HL-60/S4 (cell line): Measurements from ENCODE around the gene PLEKHA7.

Source experiments
- in situ Hi-C: fragments of 300-500 bp; cut with MboI; formaldehyde crosslinking; loops from 2 replicates; pipeline ENCODE4 v1.14.3; 2022; ENCODE audit warnings: low sequenced_read_pairs

The PLEKHA7 gene

DNA sequence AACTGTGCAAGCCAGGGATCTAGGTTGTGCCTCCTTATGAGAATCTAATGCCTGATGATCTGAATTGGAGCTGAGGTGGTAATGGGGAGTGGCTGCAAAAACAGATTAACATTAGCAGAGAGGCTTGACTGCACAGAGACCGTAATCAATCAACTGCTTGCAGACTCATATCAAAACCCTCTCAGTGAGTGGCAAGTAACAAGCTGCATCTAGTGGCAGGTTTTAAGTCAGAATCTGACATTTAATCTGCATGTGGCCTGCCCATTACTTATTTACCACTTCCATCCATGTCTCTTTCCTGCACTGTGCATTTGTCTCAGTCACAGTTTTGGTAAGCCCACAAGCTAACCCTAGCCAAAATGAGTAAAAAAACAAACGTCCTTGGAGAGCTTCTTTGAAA lies 264.5 kb downstream of the PLEKHA7 start:
- in situ Hi-C loops, result no loop called here

- in situ Hi-C loops, result no loop called here
Measured at GRCh38 chr11:16749092-16749491, 265.1 kb downstream of the PLEKHA7 start.

DNA sequence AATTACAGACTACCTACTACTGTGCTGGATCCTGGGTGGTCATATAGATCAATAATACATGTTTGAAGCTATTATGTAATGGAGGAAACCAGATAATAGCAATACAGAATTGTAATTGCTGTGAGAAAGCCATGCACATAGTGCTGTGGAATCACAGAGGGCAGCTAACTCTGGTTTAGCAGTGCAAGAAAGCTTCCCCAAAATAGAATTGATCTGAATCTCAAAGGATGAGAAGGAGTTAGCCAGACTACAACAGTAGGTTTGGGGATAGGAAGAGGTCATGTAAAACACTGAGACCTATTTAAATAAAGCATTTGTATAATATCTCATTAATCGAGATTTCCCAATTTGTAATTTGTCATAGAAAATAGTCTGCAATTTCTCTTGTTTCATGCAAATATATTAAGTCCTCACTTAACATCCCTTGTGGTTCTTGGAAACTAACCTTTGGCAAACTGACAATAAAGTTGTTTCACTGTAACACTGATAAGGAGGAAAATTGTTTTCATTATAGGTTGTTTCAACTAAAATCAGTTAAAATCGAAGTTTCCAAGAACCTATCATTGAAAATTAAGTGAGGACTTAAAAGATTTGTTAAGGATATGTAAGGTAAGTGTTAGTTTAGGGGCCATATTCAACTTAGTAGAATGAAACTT lies 268.1 kb downstream of the PLEKHA7 start:
- in situ Hi-C loops, result no loop called here

- in situ Hi-C loops, result no loop called here
Measured at GRCh38 chr11:16744128-16744725, 270.0 kb downstream of the PLEKHA7 start.

GRCh38 chr11:16743478-16743877 lies 270.7 kb downstream of the PLEKHA7 start:
- in situ Hi-C loops, result no loop called here

DNA sequence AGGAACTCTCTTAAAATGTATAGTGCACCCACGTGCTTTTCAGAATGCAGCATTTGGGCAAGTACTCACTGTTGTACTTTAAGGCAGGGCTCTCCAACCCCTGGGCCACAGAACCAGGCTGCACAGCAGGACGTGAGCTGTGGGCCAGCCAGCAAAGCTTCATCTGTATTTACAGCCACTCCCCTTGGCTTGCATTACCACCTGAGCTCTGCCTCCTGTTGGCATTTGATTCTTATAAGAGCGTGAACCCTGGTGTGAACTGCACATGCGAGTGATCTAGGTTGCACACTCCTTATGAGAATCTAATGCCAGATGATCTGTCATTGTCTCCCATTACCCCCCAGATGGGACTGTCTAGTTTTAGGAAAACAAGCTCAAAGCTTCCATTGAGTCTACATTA lies 272.7 kb downstream of the PLEKHA7 start:
- in situ Hi-C loops, result no loop called here

GRCh38 chr11:16738947-16739815 lies 275.0 kb downstream of the PLEKHA7 start:
- in situ Hi-C loops, result no loop called here

GRCh38 chr11:16738193-16738946 lies 275.8 kb downstream of the PLEKHA7 start, which contains the start of gene C11orf58:
Gene C11orf58, plus strand, starts transcription at chr11:16738647. Its CDS starts 132 bp downstream, at chr11:16738779.
- in situ Hi-C loops, result no loop called here

GRCh38 chr11:16737818-16738192 lies 276.4 kb downstream of the PLEKHA7 start:
- in situ Hi-C loops, result no loop called here
